DND-41 (cell line): ENCODE results near the gene PPP6R2.
"Not testable (repeated sequence)": the region's sequence is repeated elsewhere in the genome, so short reads cannot be mapped to it uniquely, and the experiment has no call there.

ENCODE experiments used
- ATAC-seq: fragments of 200-7000 bp; cut with Tn5 transposase; 3 replicates; pipeline ENCODE4 v1.9.1; 2021; ENCODE audit warnings: low read depth; ENCODE audit not compliant: insufficient read depth
- DNase-seq: peaks from one replicate; pipeline ENCODE4 v3.0.0-alpha.2; 2020
- H2AFZ ChIP-seq: 2 replicates; pipeline ENCODE4 v1.6.0; 2012; ENCODE audit warnings: low read depth, low read length
- H3K27ac ChIP-seq: 2 replicates; pipeline ENCODE4 v1.5.1; 2012; ENCODE audit warnings: low read length, inconsistent platforms
- H3K27me3 ChIP-seq: fragments of 200-600 bp; sonication (generic); 2 replicates; pipeline ENCODE4 v1.6.0; 2012; ENCODE audit warnings: low read length, mild to moderate bottlenecking, inconsistent platforms; ENCODE audit not compliant: insufficient read depth, poor library complexity
- H3K36me3 ChIP-seq: 2 replicates; pipeline ENCODE4 v1.5.1; 2012; ENCODE audit warnings: low read length, inconsistent platforms; ENCODE audit not compliant: insufficient read depth
- H3K4me1 ChIP-seq: 2 replicates; pipeline ENCODE4 v1.5.1; 2012; ENCODE audit warnings: mild to moderate bottlenecking, low read length; ENCODE audit not compliant: insufficient read depth
- H3K4me2 ChIP-seq: 2 replicates; pipeline ENCODE4 v1.6.0; 2012; ENCODE audit warnings: mild to moderate bottlenecking, moderate library complexity, low read length, inconsistent platforms; ENCODE audit not compliant: insufficient read depth
- H3K4me3 ChIP-seq, 2 experiments: fragments of 200-600 bp in 1 of 2; shearing (Covaris generic) in 1 of 2; 2 replicates each; pipeline ENCODE4 v1.5.1; 2012 to 2016; ENCODE audit warnings: inconsistent platforms in 2 of 2, low read length in 2 of 2, mild to moderate bottlenecking in 2 of 2, low read depth in 1 of 2, moderate library complexity in 1 of 2
- H3K79me2 ChIP-seq: 2 replicates; pipeline ENCODE4 v1.6.0; 2012; ENCODE audit warnings: low read length, inconsistent platforms; ENCODE audit not compliant: insufficient read depth
- H3K9ac ChIP-seq: 2 replicates; pipeline ENCODE4 v1.6.0; 2012; ENCODE audit warnings: low read depth, mild to moderate bottlenecking, inconsistent platforms, low read length, moderate library complexity
- H3K9me3 ChIP-seq: 2 replicates; pipeline ENCODE4 v1.5.1; 2012; ENCODE audit warnings: low read length, moderate library complexity, mild to moderate bottlenecking, inconsistent platforms; ENCODE audit not compliant: insufficient read depth, severe bottlenecking
- H4K20me1 ChIP-seq: 2 replicates; pipeline ENCODE4 v1.6.0; 2012; ENCODE audit warnings: low read length; ENCODE audit not compliant: insufficient read depth
- EZH2 ChIP-seq: IDR thresholded peaks from 3 replicates; pipeline ENCODE4 v1.6.1; 2012; ENCODE audit warnings: borderline replicate concordance, low read depth, mild to moderate bottlenecking, moderate library complexity, low read length, inconsistent platforms; ENCODE audit not compliant: severe bottlenecking
- TF ChIP-seq, protein P1 (sequence below): IDR thresholded peaks from 2 replicates; pipeline ENCODE4 v1.5.1; 2012; ENCODE audit warnings: borderline replicate concordance, low read length, moderate library complexity, mild to moderate bottlenecking; ENCODE audit not compliant: poor library complexity, severe bottlenecking; ENCODE audit errors: extremely low read depth

Gene PPP6R2

GRCh38 chr22:50406416-50407170 lies 63.5 kb downstream of the PPP6R2 start:
- Histone ChIP-seq H3K36me3 (peaks cover 78% of the 10 kb centered on the region), H3K79me2 (peaks cover 27% of the 10 kb centered on the region), H4K20me1 (peaks cover 23% of the 10 kb centered on the region), H3K4me2 (no peak overlapping the region), H3K27ac (no peak overlapping the region), H3K4me3 (no peak overlapping the region), H3K27me3 (no peaks in the 10 kb centered on the region), H2AFZ (no peak overlapping the region), H3K4me1 (no peaks in the 10 kb centered on the region), H3K9ac (no peak overlapping the region), H3K9me3 (no peaks in the 10 kb centered on the region)
- ATAC-seq (no peak), DNase-seq (no peak)
- TF ChIP-seq, protein P1, sequence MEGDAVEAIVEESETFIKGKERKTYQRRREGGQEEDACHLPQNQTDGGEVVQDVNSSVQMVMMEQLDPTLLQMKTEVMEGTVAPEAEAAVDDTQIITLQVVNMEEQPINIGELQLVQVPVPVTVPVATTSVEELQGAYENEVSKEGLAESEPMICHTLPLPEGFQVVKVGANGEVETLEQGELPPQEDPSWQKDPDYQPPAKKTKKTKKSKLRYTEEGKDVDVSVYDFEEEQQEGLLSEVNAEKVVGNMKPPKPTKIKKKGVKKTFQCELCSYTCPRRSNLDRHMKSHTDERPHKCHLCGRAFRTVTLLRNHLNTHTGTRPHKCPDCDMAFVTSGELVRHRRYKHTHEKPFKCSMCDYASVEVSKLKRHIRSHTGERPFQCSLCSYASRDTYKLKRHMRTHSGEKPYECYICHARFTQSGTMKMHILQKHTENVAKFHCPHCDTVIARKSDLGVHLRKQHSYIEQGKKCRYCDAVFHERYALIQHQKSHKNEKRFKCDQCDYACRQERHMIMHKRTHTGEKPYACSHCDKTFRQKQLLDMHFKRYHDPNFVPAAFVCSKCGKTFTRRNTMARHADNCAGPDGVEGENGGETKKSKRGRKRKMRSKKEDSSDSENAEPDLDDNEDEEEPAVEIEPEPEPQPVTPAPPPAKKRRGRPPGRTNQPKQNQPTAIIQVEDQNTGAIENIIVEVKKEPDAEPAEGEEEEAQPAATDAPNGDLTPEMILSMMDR, result no peak
- no peak for TF ChIP-seq EZH2

- TF ChIP-seq EZH2, result no peak
- TF ChIP-seq, protein P1, result no peak
- ATAC-seq, result no peak
Measured at GRCh38 chr22:50408311-50408710, 65.2 kb downstream of the PPP6R2 start.

DNA sequence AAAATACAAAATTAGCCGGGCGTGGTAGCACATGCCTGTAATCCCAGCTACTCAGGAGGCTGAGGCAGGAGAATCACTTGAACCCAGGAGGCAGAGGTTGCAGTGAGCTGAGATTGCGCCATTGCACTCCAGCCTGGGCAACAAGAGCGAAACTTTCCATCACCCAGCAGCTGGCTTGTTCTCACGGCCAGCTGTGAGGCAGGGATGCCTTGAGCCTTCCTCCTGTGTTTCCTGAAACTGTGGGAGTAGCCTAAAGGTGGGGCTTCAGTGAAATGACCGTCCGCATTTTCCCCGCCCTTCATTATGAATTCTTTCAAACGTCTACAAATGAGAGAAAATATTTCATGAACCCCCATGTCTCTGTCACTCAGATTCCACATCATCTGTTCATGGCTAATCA lies 65.8 kb downstream of the PPP6R2 start:
- not testable (repeated sequence) for H3K4me1 ChIP-seq, ATAC-seq, H3K27me3 ChIP-seq, H3K9ac ChIP-seq, H3K27ac ChIP-seq, H3K79me2 ChIP-seq, H3K4me2 ChIP-seq, H3K4me3 ChIP-seq, DNase-seq, H2AFZ ChIP-seq, H3K9me3 ChIP-seq
- peaks cover 14% of the 10 kb centered on the region for H4K20me1 ChIP-seq
- peaks cover 68% of the 10 kb centered on the region for H3K36me3 ChIP-seq

More at GRCh38 chr22:50408311-50408710, 65.2 kb downstream of the PPP6R2 start:
- no peak overlapping the region for H3K4me2 ChIP-seq
- no peak overlapping the region for H3K4me3 ChIP-seq
- H3K27me3 ChIP-seq, result no peaks in the 10 kb centered on the region
- peaks cover 15% of the 10 kb centered on the region for H4K20me1 ChIP-seq
- H3K27ac ChIP-seq, result no peak overlapping the region
- no peaks in the 10 kb centered on the region for H3K9me3 ChIP-seq
- H3K36me3 ChIP-seq, result peaks cover 68% of the 10 kb centered on the region
- H3K79me2 ChIP-seq, result peaks cover 13% of the 10 kb centered on the region
- H3K9ac ChIP-seq, result no peak overlapping the region
- DNase-seq, result no peak
- H2AFZ ChIP-seq, result no peak overlapping the region
- H3K4me1 ChIP-seq, result no peaks in the 10 kb centered on the region

- Histone ChIP-seq H3K79me2 (no peaks in the 10 kb centered on the region), H3K27me3 (no peaks in the 10 kb centered on the region), H3K4me3 (no peak overlapping the region), H3K4me2 (no peak overlapping the region), H3K27ac (no peak overlapping the region), H3K4me1 (no peaks in the 10 kb centered on the region), H3K9me3 (no peaks in the 10 kb centered on the region), H3K9ac (no peak overlapping the region), H4K20me1 (peaks cover 19% of the 10 kb centered on the region), H3K36me3 (peaks cover 81% of the 10 kb centered on the region), H2AFZ (no peak overlapping the region)
- DNase-seq (no peak), ATAC-seq (no peak)
- TF ChIP-seq, protein P1, result no peak
- TF ChIP-seq EZH2, result no peak
Measured at GRCh38 chr22:50414476-50415248, 71.5 kb downstream of the PPP6R2 start.
